HG02642 (cell line): ENCODE measurements around the gene MYL11.
A peak's percentile ranks its signal among the peaks of the same experiment; 100 is the strongest.
"Not testable (repeated sequence)": the region's sequence is repeated elsewhere in the genome, so short reads cannot be mapped to it uniquely, and the experiment has no call there.

Source experiments
- ATAC-seq: cut with Tn5 transposase; IDR thresholded peaks from one replicate; pipeline ENCODE4 v1.9.1; 2021; ENCODE audit warnings: mild to moderate bottlenecking; ENCODE audit not compliant: unreplicated experiment, poor library complexity

MYL11 gene

DNA sequence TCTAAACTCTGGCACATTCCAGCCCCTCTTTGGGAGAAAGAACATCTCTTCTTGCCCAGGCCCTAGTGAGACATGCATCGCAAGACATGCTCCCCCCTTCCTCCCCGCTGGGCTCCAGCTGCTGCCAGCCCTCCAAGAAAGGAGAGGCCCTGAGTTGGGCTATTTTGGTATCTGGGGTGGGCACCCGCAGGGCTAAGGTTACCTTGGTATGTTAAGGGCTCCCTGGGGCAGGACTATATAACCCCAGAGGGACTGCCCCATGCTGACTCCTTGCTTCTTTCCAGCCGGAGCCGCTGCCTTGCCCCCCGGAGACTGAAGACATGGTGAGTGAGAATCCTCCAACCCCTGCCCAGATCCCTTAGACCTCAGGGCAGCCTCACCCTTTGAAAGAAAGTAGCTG, at the start of gene MYL11:
TSS of gene MYL11 (plus strand) at position 265 of the 400 bp plus-strand sequence. CDS start at position 321, 56 bp downstream.
- no peak for ATAC-seq

- ATAC-seq: peak; percentile 91
These were observed 40.1 kb upstream of the MYL11 start for GRCh38 chr16:30334473-30334989.

DNA sequence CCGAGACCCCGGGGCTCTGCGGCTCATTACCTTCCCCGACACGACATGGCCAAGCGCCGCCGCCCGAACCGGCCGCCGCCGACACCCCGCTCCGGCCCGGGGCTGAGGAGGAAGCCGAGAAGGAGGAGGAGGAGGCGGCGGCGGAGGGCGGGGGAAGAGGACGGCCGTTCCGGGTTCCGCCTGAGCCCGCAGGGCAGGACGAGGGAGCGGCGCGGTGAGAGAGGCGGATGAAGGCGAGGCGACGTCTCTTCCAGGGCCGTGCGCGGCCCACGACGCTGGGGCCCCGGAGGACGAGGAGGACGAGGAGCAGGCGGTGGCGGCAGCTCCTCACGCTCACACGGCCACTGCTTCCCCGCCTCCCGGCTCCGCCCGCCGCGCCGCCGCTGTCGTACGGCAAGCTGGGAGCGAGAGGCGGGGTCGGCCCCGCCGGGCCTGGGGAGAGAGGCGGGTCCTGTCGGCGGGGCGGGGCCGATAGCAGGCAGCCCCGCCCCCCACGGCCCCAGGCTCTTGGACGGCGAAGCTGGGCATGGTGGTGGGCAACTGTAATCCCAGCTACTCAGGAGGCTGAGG, 39.5 kb upstream of the MYL11 start:
- ATAC-seq: peak; percentile 79

DNA sequence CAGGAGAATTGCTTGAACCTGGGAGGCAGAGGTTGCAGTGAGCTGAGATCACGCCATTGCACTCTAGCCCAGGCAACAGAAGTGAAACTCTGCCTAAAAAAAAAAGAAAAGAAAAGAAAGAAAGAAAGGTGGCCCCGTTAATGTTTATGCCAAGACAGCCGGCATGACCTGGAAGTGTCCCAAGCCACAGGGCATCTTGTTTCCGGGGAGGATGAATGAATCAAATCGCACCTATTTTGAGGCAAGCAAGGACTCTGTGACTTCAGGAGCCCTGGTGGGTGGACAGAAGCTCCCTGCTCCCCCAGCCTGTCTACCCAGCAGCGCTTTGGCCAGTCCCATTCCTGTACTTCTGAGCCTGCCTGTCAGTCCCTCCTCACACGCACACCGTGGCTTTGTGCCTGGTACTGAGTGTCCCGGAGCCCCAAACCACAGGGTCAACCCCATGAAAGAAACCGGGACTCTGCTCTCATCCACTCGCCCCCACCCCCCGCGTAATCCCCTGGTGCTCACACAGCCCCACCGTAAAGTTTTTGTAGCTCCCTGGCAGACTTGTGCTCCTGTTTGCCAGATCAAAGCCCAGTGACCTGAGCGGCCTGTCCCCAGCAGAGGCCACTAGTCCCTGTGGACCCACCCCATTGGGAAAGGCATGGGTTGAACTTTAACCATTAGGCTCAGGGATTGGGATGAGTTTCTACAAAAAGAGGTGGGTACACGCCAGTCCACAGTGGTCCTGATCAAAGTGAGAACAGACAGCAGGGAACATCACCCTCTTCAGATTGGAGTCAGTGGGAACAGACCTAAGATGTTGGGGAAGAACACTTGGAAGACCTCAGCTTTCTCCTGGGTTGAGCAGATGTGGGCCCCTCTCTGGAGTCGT, 38.8 kb upstream of the MYL11 start:
- peak; percentile 0 for ATAC-seq

- not testable (repeated sequence) for ATAC-seq
These were observed 36.6 kb upstream of the MYL11 start for GRCh38 chr16:30337964-30338357.

GRCh38 chr16:30338715-30339114, 35.9 kb upstream of the MYL11 start:
- not testable (repeated sequence) for ATAC-seq

- ATAC-seq: no peak
These were observed 34.0 kb upstream of the MYL11 start for GRCh38 chr16:30340621-30341020.

- ATAC-seq: not testable (repeated sequence)
These were observed 32.6 kb upstream of the MYL11 start for GRCh38 chr16:30341971-30342370.

GRCh38 chr16:30342751-30343490, 31.7 kb upstream of the MYL11 start:
- ATAC-seq: no peak

- not testable (repeated sequence) for ATAC-seq
These were observed 31.1 kb upstream of the MYL11 start for GRCh38 chr16:30343491-30343820.

GRCh38 chr16:30346286-30346685, 28.3 kb upstream of the MYL11 start:
- no peak for ATAC-seq

DNA sequence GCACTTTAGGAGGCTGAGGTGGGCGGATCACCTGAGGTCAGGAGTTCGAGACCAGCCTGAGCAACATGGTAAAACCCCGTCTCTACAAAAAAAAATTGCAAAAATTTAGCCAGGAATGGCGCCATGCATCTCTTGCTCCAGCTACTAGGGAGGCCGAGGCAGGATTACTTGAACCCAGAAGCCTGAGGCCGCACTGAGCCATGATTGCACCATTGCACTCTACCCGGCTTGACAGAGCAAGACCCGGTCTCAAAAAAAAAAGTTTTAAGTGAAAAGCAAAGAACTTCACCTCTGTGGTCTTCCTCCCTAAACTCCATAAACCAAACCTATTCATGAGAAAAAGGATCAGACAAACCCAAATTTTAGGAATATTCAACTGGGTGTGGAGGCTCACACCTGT, 26.5 kb upstream of the MYL11 start:
- ATAC-seq: no peak

- ATAC-seq: no peak
These were observed 25.7 kb upstream of the MYL11 start for GRCh38 chr16:30348929-30349328.

GRCh38 chr16:30349675-30350074, 24.9 kb upstream of the MYL11 start:
- peak; percentile 30 for ATAC-seq

- ATAC-seq: no peak
These were observed 24.3 kb upstream of the MYL11 start for GRCh38 chr16:30350134-30350871.

DNA sequence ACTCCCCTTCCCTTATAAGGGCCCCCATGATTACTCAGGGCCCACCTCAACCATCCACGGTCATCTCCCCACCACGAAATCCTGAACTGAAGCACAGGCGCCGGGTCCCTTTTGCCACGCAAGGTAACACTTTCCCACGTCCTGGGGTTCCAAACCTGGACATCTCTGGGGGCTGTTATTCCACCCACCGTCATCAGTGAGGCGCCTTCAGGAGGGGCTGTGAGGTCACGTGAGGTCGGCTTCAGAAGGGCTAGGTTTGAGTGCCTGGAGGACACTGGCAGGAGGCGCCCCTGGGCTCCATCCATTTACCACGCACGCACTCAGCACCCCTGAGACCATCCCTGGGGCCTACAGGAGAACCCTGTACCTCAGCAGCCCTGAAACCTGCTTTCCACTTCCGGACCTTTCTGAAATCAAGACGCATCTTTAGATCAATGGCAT, 23.6 kb upstream of the MYL11 start:
- ATAC-seq: no peak

GRCh38 chr16:30351586-30352419, 22.8 kb upstream of the MYL11 start:
- ATAC-seq: no peak

- no peak for ATAC-seq
These were observed 21.9 kb upstream of the MYL11 start for GRCh38 chr16:30352488-30353401.
